Activated naive CD4-positive, alpha-beta T cell treated with anti-CD3 and anti-CD28 coated beads for 36 hours (primary cell): Measurements from ENCODE around the gene RAB11FIP4. TPM values are rescaled to one million over a fixed set of nuclear protein-coding genes. Genes with fewer than 3 reads are reported as not detected.

ENCODE experiments used
- CTCF ChIA-PET: fragments of 350-600 bp; sonication (Branson Sonifier 250); formaldehyde crosslinking; loops from one replicate; lab custom pipeline; 2021; ENCODE audit warnings: antibody characterized with exemption; lab: Charles Lee
- DNase-seq: peaks from one replicate; pipeline ENCODE4 v3.0.0-alpha.2; 2020
- H3K27ac Mint-ChIP-seq: one replicate; pipeline ENCODE4 v1.8.0; 2021; ENCODE audit warnings: mild to moderate bottlenecking, mixed read lengths
- H3K27me3 Mint-ChIP-seq: one replicate; pipeline ENCODE4 v1.8.0; 2021; ENCODE audit warnings: low read depth, mixed read lengths
- H3K36me3 Mint-ChIP-seq: one replicate; pipeline ENCODE4 v1.8.0; 2021; ENCODE audit warnings: low read depth, mixed read lengths
- H3K4me1 Mint-ChIP-seq: one replicate; pipeline ENCODE4 v1.8.0; 2021; ENCODE audit warnings: low read depth, mixed read lengths
- H3K4me3 Mint-ChIP-seq: one replicate; pipeline ENCODE4 v1.8.0; 2021; ENCODE audit warnings: mild to moderate bottlenecking, moderate library complexity, mixed read lengths
- H3K9me3 Mint-ChIP-seq: one replicate; pipeline ENCODE4 v1.8.0; 2021; ENCODE audit warnings: mixed read lengths
- intact Hi-C: fragments of 100-400 bp; cut with micrococcal nuclease; formaldehyde crosslinking; loops from one replicate; pipeline ENCODE4 v1.15.1; 2023
- total RNA-seq, 2 experiments: library from RNA; stranded (reverse); gene quantifications; one replicate each; pipeline ENCODE4 v1.2.3, GENCODE V29; 2021

The RAB11FIP4 gene
- total RNA-seq, 2 experiments from 2014 or later, result 31.3 to 33.1 TPM

DNA sequence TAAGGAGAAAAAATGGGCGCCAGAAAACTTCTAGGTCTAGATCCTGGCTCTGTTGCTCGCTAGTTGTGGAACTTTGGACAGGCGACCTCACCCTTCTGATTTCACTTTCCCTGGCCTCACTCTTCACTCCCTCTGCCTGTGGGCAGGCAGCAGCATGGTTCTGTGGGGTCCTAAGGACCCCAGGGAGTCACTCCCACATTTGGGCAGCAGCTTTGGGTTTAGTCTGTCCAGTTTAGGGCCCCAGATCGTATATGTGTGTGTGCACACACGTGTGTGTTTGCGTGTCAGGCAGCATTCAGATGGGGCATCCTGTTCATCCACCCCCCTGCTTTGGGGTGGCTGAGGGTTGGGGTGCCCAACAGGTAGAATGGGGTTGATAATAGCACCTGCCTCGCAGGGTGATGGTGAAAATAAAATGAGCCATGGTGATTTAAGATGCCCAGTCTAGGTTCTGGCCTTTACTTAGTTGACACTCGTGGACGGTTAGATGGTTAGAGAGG is 102.2 kb downstream of the RAB11FIP4 start:
- CTCF ChIA-PET, result interaction anchor here (1.2 to 4.8 kb wide), 4 partner anchors 15 to 31 kb away, joined by 3 to 34 read pairs (median 6); no protein-coding TSS in a partner anchor
- no peaks in the 10 kb centered on the region for H3K27me3 Mint-ChIP-seq
- H3K4me1 Mint-ChIP-seq, result peaks cover 88% of the 10 kb centered on the region
- no peak for DNase-seq
- H3K36me3 Mint-ChIP-seq, result no peaks in the 10 kb centered on the region
- intact Hi-C loops, result loop anchor here (1.0 to 5.0 kb wide), 7 partner anchors 16 to 1116 kb away; partner anchors contain the start of genes CPD and UTP6
- H3K4me3 Mint-ChIP-seq, result peak overlapping the region; percentile 64
- H3K9me3 Mint-ChIP-seq, result no peaks in the 10 kb centered on the region
- H3K27ac Mint-ChIP-seq, result peak overlapping the region; percentile 96

DNA sequence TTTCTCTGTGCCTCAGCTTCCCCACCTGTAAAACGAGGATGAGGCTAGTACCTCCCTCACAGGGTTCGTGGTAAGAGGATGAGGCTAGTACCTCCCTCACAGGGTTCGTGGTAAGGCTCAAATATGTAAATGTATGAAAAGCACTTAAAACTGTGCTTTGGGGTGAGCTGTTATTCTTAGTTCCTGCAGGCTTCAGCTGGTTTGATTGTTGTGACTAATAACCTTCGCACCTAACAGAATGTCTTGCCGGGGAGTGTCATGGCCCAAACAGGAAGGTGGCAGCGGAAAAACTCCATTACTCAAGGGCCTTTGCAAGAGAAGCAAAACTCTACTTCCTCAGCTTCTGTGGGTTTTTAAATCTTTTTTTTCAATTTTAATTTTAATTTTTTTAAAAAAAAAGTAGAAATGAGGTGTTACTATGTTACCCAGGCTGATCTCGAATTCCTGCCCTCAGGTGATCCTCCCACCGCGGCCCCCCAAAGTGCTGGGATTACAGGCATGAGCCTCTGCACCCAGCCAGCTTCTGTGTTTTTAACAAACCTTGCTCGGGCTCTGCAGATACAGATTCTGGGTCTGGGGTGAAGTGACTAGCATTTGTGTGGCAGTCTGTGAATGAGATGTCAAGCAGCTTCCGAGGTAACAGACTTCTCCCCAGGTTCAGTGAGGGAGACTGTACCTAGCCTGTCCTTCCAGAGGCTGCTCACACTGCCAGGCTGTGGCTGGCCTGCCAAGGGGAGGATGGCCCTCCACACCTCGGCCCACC is 103.0 kb downstream of the RAB11FIP4 start:
- no peaks in the 10 kb centered on the region for H3K36me3 Mint-ChIP-seq
- DNase-seq, result peak; percentile 86
- intact Hi-C loops, result loop anchor here (1.0 to 5.0 kb wide), 8 partner anchors 7 to 1117 kb away; partner anchors contain the start of genes CPD and UTP6
- H3K27me3 Mint-ChIP-seq, result no peaks in the 10 kb centered on the region
- H3K27ac Mint-ChIP-seq, result peak overlapping the region; percentile 96
- H3K9me3 Mint-ChIP-seq, result no peaks in the 10 kb centered on the region
- peaks cover 89% of the 10 kb centered on the region for H3K4me1 Mint-ChIP-seq
- CTCF ChIA-PET, result interaction anchor here (0.7 to 2.3 kb wide), 6 partner anchors 11 to 183 kb away, joined by 3 to 7 read pairs (median 4); no protein-coding TSS in a partner anchor
- peak overlapping the region; percentile 64 for H3K4me3 Mint-ChIP-seq

DNA sequence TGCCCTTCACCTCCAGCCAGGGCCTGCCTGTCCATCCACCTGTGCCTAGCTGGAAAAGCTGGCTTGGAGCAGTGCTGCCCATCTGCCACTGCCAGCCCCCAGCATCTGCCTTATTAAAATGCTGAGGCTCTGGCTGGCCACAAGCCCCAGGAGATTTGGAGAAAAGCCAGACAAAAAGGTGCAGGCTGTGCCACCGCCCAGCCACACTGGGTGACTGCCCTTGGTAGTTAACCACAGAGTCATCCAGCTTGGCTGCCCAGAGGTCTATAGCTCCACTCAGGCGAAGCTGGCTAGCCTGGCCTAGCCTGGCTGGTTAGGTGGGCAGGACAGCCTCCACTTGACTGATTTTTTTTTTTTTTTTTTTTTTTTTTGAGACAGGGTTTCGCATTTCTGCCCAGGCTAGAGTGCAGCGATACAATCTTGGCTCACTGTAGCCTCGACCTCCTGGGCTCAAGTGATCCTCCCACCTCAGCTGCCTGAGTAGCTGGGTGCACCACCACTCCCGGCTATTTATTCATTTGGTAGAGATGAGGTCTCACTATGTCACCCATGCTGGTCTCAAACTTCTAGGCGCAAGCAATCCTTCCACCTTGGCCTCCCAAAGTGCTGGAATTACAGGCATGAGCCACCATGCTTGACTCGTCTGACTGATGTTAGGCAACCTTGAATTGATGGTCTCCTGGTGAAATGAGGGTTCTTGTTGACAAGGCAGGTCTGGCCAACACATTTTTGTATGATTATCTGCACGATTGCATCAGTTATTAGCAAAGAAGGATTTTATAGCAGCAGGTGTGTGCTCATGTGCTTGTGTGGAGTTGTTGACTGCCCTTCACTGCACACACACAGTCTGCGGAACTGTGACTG is 103.8 kb downstream of the RAB11FIP4 start:
- peak overlapping the region; percentile 47 for H3K4me3 Mint-ChIP-seq
- no peaks in the 10 kb centered on the region for H3K9me3 Mint-ChIP-seq
- CTCF ChIA-PET, result interaction anchor here (1.1 to 1.5 kb wide), 3 partner anchors 11 to 184 kb away, joined by 4 read pairs; no protein-coding TSS in a partner anchor
- peaks cover 90% of the 10 kb centered on the region for H3K4me1 Mint-ChIP-seq
- H3K27me3 Mint-ChIP-seq, result no peaks in the 10 kb centered on the region
- peak overlapping the region; percentile 96 for H3K27ac Mint-ChIP-seq
- no peaks in the 10 kb centered on the region for H3K36me3 Mint-ChIP-seq
- intact Hi-C loops, result loop anchor here (1.0 to 2.0 kb wide), 3 partner anchors 8 to 176 kb away; no protein-coding TSS in a partner anchor
- no peak for DNase-seq

DNA sequence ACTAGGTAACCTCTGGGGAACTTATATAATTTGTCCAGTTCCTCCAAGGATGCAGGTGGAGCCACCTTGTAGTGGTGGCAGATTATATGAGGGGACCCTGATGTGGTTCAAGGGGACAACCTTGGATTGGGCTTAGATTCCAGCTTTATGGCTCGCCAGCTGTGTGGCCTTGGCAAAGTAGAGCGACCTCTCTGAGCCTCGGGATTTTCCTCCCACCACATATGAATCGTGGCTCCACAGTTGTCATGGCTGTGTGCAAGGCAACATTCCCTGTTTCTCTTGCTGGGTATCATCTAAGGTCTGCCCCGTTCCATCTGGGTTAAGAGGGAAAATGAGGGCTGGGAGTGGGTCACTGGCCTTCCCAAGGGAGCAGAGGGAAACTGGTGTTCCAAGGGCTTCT is 104.6 kb downstream of the RAB11FIP4 start:
- intact Hi-C loops, result no loop called here
- H3K9me3 Mint-ChIP-seq, result no peaks in the 10 kb centered on the region
- H3K27ac Mint-ChIP-seq, result peak overlapping the region; percentile 96
- no peaks in the 10 kb centered on the region for H3K27me3 Mint-ChIP-seq
- CTCF ChIA-PET, result no interaction called here
- no peak for DNase-seq
- peaks cover 85% of the 10 kb centered on the region for H3K4me1 Mint-ChIP-seq
- no peak overlapping the region for H3K4me3 Mint-ChIP-seq
- no peaks in the 10 kb centered on the region for H3K36me3 Mint-ChIP-seq

DNA sequence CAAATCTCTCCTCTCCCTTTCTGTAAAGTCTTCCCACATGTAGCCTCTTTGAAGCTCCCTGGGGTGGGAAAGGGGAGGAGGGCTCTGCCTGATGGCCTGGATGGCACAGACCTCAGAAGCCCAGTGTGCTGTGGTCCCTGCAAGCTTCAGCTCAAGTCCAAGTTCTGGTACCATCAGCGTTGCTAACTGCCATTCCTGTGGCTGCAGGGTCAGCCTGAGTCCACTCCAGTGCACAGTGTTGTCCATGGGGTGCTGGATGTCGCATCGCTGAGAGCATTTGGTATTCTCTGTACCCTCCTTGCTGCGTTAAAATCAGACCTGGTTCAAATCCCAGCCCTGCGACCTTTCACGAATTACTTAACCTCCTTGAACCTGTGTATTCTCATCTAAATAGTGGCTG is 105.1 kb downstream of the RAB11FIP4 start:
- intact Hi-C loops, result no loop called here
- H3K27ac Mint-ChIP-seq, result no peak overlapping the region
- no peaks in the 10 kb centered on the region for H3K36me3 Mint-ChIP-seq
- no peaks in the 10 kb centered on the region for H3K27me3 Mint-ChIP-seq
- peaks cover 80% of the 10 kb centered on the region for H3K4me1 Mint-ChIP-seq
- H3K9me3 Mint-ChIP-seq, result no peaks in the 10 kb centered on the region
- CTCF ChIA-PET, result no interaction called here
- no peak for DNase-seq
- no peak overlapping the region for H3K4me3 Mint-ChIP-seq

DNA sequence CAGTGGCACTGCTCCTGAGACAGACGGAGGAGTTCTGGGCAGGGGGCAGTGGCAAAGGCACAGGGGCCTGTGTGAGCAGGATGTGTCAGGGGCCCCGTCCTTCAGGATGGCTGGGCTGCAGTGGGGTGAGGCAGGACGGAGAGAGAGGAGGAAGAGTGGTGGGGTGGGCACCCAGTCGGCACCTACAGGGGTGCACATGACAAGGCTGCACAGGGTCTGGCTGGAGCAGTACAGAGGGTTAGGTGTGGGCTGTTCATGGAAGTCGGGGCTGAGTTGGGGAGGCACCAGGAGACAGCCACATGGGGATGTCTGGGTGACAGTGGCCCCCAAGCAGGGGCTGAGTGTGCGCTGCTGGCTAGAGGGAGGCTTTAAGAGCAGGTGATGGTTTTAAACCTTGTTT is 106.0 kb downstream of the RAB11FIP4 start:
- Mint-ChIP-seq H3K27ac (peak overlapping the region; percentile 53), H3K36me3 (no peaks in the 10 kb centered on the region), H3K27me3 (no peaks in the 10 kb centered on the region), H3K4me3 (no peak overlapping the region), H3K4me1 (peaks cover 71% of the 10 kb centered on the region), H3K9me3 (no peaks in the 10 kb centered on the region)
- DNase-seq, result no peak
- intact Hi-C loops, result no loop called here
- CTCF ChIA-PET, result interaction anchor here (1.8 kb wide), 1 partner anchor 11 kb away, joined by 8 read pairs; no protein-coding TSS in a partner anchor

DNA sequence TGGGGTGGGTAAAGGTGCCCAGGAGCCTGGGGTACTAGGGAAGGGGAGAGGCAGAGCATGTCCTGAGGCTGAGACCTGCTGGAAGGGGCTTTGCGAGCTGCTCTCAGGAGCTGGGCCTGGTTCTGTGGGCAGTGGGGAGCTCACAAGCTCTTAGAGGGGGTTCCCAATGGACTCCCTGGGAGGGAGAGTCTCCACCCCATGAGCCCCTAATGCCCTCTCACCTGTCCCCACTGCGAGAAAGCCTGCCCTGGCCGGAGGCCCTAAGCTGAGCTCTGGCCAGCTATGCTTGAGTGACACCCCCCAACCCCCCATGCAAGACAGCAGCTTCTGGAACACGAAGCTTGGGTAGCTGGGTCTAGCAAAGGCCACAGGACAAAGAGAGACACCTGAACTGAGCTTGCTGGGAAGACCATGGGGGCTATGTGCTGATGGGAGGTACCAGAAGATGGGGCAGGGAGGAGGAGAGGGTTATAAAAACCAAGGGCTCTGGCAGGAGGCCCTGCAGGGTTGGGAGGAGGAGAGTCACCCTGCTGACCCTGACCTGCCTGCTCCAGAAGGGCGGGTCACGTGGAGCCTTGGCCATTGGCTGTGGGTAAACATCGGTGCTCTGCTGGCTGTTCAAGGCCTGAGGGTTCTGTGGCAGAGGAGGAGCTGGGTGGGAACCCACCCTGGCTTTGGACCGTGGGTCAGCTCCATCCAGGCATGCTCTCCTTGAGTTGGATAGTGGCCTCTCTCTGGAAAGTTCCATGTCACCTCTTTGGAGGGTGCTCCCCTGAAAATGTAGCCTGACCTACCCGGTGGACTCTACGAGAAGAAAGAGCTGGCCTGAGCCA is 106.7 kb downstream of the RAB11FIP4 start:
- intact Hi-C loops, result no loop called here
- no peak overlapping the region for H3K27ac Mint-ChIP-seq
- peaks cover 64% of the 10 kb centered on the region for H3K4me1 Mint-ChIP-seq

DNA sequence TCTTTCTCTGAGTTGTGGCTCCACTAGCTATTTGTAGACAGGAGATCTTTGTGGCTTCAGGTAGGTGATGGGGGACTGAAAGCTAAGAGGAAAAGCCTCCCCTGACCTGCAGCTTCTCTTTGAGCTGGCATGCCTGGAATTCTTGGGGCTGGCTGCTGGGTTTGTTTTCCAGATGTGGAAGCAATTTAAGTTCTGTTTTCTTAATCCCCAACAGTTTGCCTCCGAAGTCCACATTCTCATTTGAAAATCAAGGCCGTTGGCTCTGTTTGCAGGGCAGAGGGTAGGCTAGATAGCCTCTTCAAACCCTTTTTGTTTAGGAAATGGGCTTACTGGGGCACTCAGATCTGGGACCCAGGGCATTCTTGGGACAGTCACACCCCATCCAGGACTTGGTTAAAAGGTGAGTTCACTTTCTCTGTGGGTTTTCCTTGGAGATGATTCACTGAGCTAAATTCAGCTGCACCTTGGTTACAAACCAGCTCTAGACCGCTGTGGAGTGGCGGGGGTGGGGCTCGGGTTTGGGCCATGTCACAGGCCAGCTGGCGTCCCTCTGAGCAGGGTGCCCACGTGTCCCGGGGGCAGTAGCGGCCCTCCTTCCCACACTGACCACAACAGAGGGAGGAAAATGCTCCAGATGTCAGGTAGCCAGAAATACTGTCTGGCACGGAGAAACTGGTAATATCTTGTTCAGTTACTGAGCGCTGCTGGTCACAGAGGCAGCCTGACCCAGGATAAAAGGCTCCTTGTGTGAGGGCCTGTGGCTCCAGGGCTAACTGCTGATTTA is 108.5 kb downstream of the RAB11FIP4 start:
- no peak overlapping the region for H3K4me3 Mint-ChIP-seq
- no peak overlapping the region for H3K27ac Mint-ChIP-seq
- H3K27me3 Mint-ChIP-seq, result no peaks in the 10 kb centered on the region
- CTCF ChIA-PET, result interaction anchor here (0.7 to 2.8 kb wide), 2 partner anchors 8 to 10 kb away, joined by 3 to 9 read pairs; no protein-coding TSS in a partner anchor
- DNase-seq, result peak; percentile 50
- no peaks in the 10 kb centered on the region for H3K36me3 Mint-ChIP-seq
- H3K9me3 Mint-ChIP-seq, result no peaks in the 10 kb centered on the region
- intact Hi-C loops, result no loop called here
- H3K4me1 Mint-ChIP-seq, result peaks cover 48% of the 10 kb centered on the region

More for the DNA sequence above, 106.7 kb downstream of the RAB11FIP4 start:
- Mint-ChIP-seq H3K9me3 (no peaks in the 10 kb centered on the region), H3K36me3 (no peaks in the 10 kb centered on the region), H3K27me3 (no peaks in the 10 kb centered on the region), H3K4me3 (no peak overlapping the region)
- no peak for DNase-seq
- CTCF ChIA-PET, result interaction anchor here (1.8 to 2.8 kb wide), 2 partner anchors 10 to 12 kb away, joined by 8 to 9 read pairs; no protein-coding TSS in a partner anchor

DNA sequence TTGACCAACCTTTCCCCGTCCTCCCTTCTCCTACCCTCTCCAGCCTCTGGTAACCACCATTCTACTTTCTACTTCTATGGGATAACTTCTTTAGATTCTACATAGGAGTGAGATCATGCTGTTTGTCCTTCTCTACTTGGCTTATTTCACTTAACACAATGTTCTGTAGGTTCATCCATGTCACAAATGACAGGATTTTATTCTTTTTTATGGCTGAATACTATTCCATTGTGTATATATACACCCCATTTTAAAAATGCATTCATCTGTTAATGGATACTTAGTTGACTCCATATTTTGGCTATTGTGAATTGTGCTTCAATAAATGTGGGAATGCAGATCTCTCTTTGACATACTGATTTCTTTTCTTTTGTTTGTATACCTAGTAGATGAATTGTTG is 115.0 kb downstream of the RAB11FIP4 start:
- H3K27ac Mint-ChIP-seq, result no peak overlapping the region
- H3K4me1 Mint-ChIP-seq, result peaks cover 46% of the 10 kb centered on the region
- H3K4me3 Mint-ChIP-seq, result no peak overlapping the region
- CTCF ChIA-PET, result interaction anchor here (1.2 kb wide), 1 partner anchor 12 kb away, joined by 4 read pairs; no protein-coding TSS in a partner anchor
- peaks cover 2% of the 10 kb centered on the region for H3K36me3 Mint-ChIP-seq
- H3K27me3 Mint-ChIP-seq, result no peaks in the 10 kb centered on the region
- no peak for DNase-seq
- no peaks in the 10 kb centered on the region for H3K9me3 Mint-ChIP-seq
- intact Hi-C loops, result no loop called here

DNA sequence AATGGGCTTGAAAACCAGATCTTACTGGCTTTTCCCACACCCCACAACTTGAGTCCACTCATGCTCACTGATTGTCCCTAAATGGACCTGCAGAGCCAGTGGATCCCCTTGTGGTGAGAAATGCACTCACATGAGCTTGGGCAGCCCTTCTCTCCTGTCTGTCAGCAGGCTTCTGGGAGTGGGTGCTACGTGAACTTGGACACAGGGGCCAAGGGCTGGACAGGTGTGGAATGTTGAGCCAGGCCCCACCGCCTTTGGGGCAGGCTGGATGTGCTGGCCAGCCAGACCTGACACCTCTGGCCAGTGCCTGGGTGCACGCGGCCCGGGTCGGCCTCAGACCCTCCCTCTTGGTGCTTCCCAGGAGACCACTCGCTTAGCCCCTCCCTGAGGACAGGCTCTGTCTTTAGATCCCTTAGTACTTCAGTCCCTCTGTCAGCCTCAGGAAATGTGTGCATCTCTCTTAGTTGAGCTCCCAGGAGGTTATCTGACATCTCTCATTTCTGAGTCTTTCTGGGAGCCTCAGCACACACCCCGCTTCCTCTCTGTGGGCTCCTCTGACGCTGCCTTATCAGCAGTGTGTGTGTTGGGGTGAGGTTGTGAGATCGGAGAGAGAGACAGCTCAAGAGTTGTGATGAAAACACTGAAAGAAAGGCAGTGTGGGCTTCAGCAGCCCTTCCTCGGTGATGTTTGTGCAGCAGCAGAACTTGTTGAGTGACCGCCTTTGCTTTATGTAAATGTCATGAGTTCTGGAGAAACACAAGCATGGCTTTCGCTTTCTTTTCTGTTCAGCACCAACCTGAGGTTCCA is 117.0 kb downstream of the RAB11FIP4 start:
- Mint-ChIP-seq H3K9me3 (no peaks in the 10 kb centered on the region), H3K4me1 (peaks cover 50% of the 10 kb centered on the region), H3K27me3 (no peaks in the 10 kb centered on the region), H3K4me3 (peak overlapping the region; percentile 93), H3K36me3 (peaks cover 2% of the 10 kb centered on the region), H3K27ac (peak overlapping the region; percentile 100)
- intact Hi-C loops, result loop anchor here (1.0 kb wide), 2 partner anchors 14 to 20 kb away; no protein-coding TSS in a partner anchor
- CTCF ChIA-PET, result interaction anchor here (0.5 to 3.3 kb wide), 12 partner anchors 8 to 129 kb away, joined by 3 to 34 read pairs (median 3); no protein-coding TSS in a partner anchor
- DNase-seq, result peak; percentile 71
